Activated T-helper 17 cell treated with anti-CD3 and anti-CD28 coated beads, Interleukin-2, amount 50 U/mL, for 72 hours (primary cell): ENCODE results near the gene KLHL30. TPM values are rescaled to one million over a fixed set of nuclear protein-coding genes. Genes with fewer than 3 reads are reported as not detected.

Source experiments
- ATAC-seq: fragments of 150-1000 bp; cut with Tn5 transposase; replicated peaks from 2 replicates; pipeline ENCODE4 v1.10.0; 2021; ENCODE audit warnings: mild to moderate bottlenecking, moderate library complexity
- H3K27ac Mint-ChIP-seq: one replicate; pipeline ENCODE4 v1.8.0; 2022; ENCODE audit warnings: mixed read lengths
- H3K27me3 Mint-ChIP-seq: one replicate; pipeline ENCODE4 v1.8.0; 2022; ENCODE audit warnings: mixed read lengths
- H3K36me3 Mint-ChIP-seq: one replicate; pipeline ENCODE4 v1.8.0; 2022; ENCODE audit warnings: low read depth, mild to moderate bottlenecking, mixed read lengths
- H3K4me1 Mint-ChIP-seq: one replicate; pipeline ENCODE4 v1.8.0; 2022; ENCODE audit warnings: mixed read lengths
- H3K4me3 Mint-ChIP-seq: one replicate; pipeline ENCODE4 v1.8.0; 2022; ENCODE audit warnings: mild to moderate bottlenecking, mixed read lengths
- H3K9me3 Mint-ChIP-seq: one replicate; pipeline ENCODE4 v1.8.0; 2022; ENCODE audit warnings: mixed read lengths
- total RNA-seq, 2 donors: library from RNA; stranded (reverse); gene quantifications; one replicate each; pipeline ENCODE4 v1.2.3, GENCODE V29; 2022

Gene KLHL30
- total RNA-seq, 2 donors from 2014 or later: not detected

GRCh38 chr2:238130696-238131628 lies 7.5 kb upstream of the KLHL30 start:
- H3K27me3 Mint-ChIP-seq: no peaks in the 10 kb centered on the region
- no peak for ATAC-seq
- no peak overlapping the region for H3K4me3 Mint-ChIP-seq
- H3K9me3 Mint-ChIP-seq: no peaks in the 10 kb centered on the region
- H3K27ac Mint-ChIP-seq: no peak overlapping the region
- no peaks in the 10 kb centered on the region for H3K36me3 Mint-ChIP-seq
- H3K4me1 Mint-ChIP-seq: no peaks in the 10 kb centered on the region

GRCh38 chr2:238131761-238132462 lies 6.6 kb upstream of the KLHL30 start:
- Mint-ChIP-seq H3K27me3 (no peaks in the 10 kb centered on the region), H3K4me3 (no peak overlapping the region), H3K9me3 (no peaks in the 10 kb centered on the region), H3K27ac (no peak overlapping the region), H3K4me1 (no peaks in the 10 kb centered on the region), H3K36me3 (no peaks in the 10 kb centered on the region)
- ATAC-seq: no peak

GRCh38 chr2:238132463-238133450 lies 5.7 kb upstream of the KLHL30 start:
- H3K9me3 Mint-ChIP-seq: no peaks in the 10 kb centered on the region
- no peak overlapping the region for H3K27ac Mint-ChIP-seq
- H3K4me1 Mint-ChIP-seq: no peaks in the 10 kb centered on the region
- no peak overlapping the region for H3K4me3 Mint-ChIP-seq
- H3K27me3 Mint-ChIP-seq: no peaks in the 10 kb centered on the region
- no peak for ATAC-seq
- H3K36me3 Mint-ChIP-seq: no peaks in the 10 kb centered on the region

GRCh38 chr2:238133499-238134392 lies 4.7 kb upstream of the KLHL30 start:
- peak overlapping the region; percentile 41 for H3K27ac Mint-ChIP-seq
- no peaks in the 10 kb centered on the region for H3K36me3 Mint-ChIP-seq
- no peaks in the 10 kb centered on the region for H3K4me1 Mint-ChIP-seq
- no peaks in the 10 kb centered on the region for H3K27me3 Mint-ChIP-seq
- H3K9me3 Mint-ChIP-seq: no peaks in the 10 kb centered on the region
- no peak overlapping the region for H3K4me3 Mint-ChIP-seq
- ATAC-seq: no peak

GRCh38 chr2:238134393-238134785 lies 4.1 kb upstream of the KLHL30 start:
- H3K4me3 Mint-ChIP-seq: no peak overlapping the region
- H3K9me3 Mint-ChIP-seq: no peaks in the 10 kb centered on the region
- H3K4me1 Mint-ChIP-seq: no peaks in the 10 kb centered on the region
- H3K27me3 Mint-ChIP-seq: no peaks in the 10 kb centered on the region
- H3K27ac Mint-ChIP-seq: no peak overlapping the region
- ATAC-seq: no peak
- H3K36me3 Mint-ChIP-seq: no peaks in the 10 kb centered on the region

- H3K27me3 Mint-ChIP-seq: no peaks in the 10 kb centered on the region
- no peak for ATAC-seq
- H3K36me3 Mint-ChIP-seq: no peaks in the 10 kb centered on the region
- no peak overlapping the region for H3K27ac Mint-ChIP-seq
- H3K4me1 Mint-ChIP-seq: no peaks in the 10 kb centered on the region
- H3K9me3 Mint-ChIP-seq: no peaks in the 10 kb centered on the region
- no peak overlapping the region for H3K4me3 Mint-ChIP-seq
Measured at GRCh38 chr2:238135601-238136150, 2.8 kb upstream of the KLHL30 start.

GRCh38 chr2:238136820-238137537 lies 1.5 kb upstream of the KLHL30 start:
- no peak for ATAC-seq
- no peak overlapping the region for H3K27ac Mint-ChIP-seq
- no peak overlapping the region for H3K4me3 Mint-ChIP-seq
- H3K9me3 Mint-ChIP-seq: no peaks in the 10 kb centered on the region
- H3K36me3 Mint-ChIP-seq: no peaks in the 10 kb centered on the region
- H3K27me3 Mint-ChIP-seq: no peaks in the 10 kb centered on the region
- H3K4me1 Mint-ChIP-seq: peaks cover 5% of the 10 kb centered on the region

- Mint-ChIP-seq H3K36me3 (no peaks in the 10 kb centered on the region), H3K4me3 (no peak overlapping the region)
Measured at GRCh38 chr2:238137885-238138284, 583 bp upstream of the KLHL30 start.

GRCh38 chr2:238139196-238140039 lies 950 bp downstream of the KLHL30 start:
- Mint-ChIP-seq H3K4me3 (no peak overlapping the region), H3K27ac (no peak overlapping the region), H3K36me3 (no peaks in the 10 kb centered on the region), H3K27me3 (no peaks in the 10 kb centered on the region), H3K4me1 (peaks cover 5% of the 10 kb centered on the region), H3K9me3 (no peaks in the 10 kb centered on the region)
- ATAC-seq: peak; percentile 45

More at GRCh38 chr2:238137885-238138284, 583 bp upstream of the KLHL30 start:
- no peaks in the 10 kb centered on the region for H3K27me3 Mint-ChIP-seq
- peaks cover 5% of the 10 kb centered on the region for H3K4me1 Mint-ChIP-seq
- H3K9me3 Mint-ChIP-seq: no peaks in the 10 kb centered on the region
- no peak for ATAC-seq
- no peak overlapping the region for H3K27ac Mint-ChIP-seq

GRCh38 chr2:238140040-238140439 lies 1.6 kb downstream of the KLHL30 start:
- Mint-ChIP-seq H3K27ac (no peak overlapping the region), H3K27me3 (no peaks in the 10 kb centered on the region), H3K4me3 (no peak overlapping the region), H3K36me3 (no peaks in the 10 kb centered on the region), H3K9me3 (no peaks in the 10 kb centered on the region), H3K4me1 (peaks cover 5% of the 10 kb centered on the region)
- ATAC-seq: no peak

- ATAC-seq: no peak
- Mint-ChIP-seq H3K4me1 (peaks cover 5% of the 10 kb centered on the region), H3K36me3 (no peaks in the 10 kb centered on the region), H3K27ac (no peak overlapping the region), H3K9me3 (no peaks in the 10 kb centered on the region), H3K4me3 (no peak overlapping the region), H3K27me3 (no peaks in the 10 kb centered on the region)
Measured at GRCh38 chr2:238140721-238141540, 2.5 kb downstream of the KLHL30 start.
